NCI-H69 (cell line): ENCODE measurements around the gene FAM120B.

Experiments
- DNase-seq: peaks from one replicate; lab custom pipeline; 2025; lab: John Stamatoyannopoulos, UW

The FAM120B gene

DNA sequence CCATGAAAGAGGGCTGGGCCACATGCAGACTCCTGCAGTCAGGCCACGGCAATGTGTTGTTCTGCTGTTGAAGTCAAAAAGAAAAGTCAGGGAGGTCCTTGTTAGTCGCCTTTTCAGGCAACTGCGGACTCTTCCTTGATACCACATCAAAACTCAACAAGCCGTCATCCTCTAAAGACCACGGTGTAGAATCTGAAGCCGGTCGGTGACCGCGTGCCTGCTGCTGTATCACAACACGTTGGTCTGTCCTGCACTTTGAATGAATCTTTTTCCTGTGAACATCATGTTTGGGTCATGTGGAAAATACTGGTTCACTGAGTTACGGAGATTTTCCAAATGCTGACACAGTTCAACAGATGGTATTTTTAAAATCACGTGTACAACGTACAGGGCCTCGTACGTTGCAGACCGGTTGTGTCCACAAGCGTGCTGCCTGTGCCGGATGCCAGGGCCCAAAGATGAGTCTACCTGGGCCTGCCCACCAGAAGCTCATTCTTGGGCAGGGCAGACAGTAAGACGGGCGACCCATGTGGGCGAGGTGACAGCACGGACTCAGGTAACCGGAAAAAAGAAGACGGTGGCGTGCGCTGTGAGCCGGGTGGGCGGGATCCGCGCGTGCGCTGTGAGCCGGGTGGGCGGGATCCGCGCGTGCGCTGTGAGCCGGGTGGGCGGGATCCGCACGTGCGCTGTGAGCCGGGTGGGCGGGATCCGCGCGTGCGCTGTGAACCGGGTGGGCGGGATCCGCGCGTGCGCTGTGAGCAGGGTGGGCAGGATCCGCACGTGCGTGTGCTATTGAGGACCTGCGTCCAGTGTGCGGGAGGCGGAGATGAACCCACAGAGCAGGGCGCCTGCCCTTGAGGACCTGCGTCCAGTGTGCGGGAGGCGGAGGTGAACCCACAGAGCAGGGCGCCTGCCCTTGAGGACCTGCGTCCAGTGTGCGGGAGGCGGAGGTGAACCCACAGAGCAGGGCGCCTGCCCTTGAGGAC lies 114.5 kb downstream of the FAM120B start:
- DNase-seq: no peak

DNA sequence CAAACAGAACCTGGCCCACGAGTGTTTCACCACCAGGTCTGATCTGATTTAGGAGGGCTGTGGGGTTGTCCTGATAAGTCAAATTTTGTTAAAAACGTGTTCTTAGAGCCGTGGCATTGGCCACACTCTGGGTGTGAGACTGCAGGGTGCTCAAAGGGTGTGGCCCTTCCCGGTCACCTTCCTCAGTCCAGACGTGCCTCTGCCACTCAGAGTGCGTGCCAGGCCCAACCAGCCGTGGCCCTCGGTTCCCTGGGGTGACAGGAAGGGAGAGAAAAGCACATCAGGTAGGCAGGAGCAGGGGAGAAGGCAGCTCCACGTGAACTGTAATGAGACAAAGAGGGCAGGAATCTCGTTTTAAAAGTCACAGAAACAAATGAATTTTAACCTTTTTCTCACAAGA lies 115.4 kb downstream of the FAM120B start:
- peak; percentile 25 for DNase-seq

DNA sequence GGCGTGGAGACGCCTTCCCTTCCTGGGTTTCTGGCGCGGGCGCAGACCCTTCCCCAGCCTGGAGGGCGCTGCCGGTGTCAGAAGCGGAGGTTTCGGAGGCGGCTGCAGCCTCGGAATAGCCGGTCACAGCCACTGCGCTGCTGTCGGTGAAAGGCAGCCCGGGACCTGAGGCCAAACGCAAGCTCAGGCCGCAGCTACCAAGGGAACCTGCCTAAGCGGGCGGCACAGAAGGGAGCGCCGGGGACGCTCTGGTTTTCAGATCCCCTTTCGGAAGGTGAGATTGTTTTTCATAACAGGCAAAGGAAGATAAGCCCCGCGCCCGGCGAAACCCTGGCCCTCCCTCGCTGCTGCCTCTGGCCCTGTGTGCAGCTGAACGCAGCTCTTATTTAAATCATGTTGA lies 116.5 kb downstream of the FAM120B start:
- no peak for DNase-seq

DNA sequence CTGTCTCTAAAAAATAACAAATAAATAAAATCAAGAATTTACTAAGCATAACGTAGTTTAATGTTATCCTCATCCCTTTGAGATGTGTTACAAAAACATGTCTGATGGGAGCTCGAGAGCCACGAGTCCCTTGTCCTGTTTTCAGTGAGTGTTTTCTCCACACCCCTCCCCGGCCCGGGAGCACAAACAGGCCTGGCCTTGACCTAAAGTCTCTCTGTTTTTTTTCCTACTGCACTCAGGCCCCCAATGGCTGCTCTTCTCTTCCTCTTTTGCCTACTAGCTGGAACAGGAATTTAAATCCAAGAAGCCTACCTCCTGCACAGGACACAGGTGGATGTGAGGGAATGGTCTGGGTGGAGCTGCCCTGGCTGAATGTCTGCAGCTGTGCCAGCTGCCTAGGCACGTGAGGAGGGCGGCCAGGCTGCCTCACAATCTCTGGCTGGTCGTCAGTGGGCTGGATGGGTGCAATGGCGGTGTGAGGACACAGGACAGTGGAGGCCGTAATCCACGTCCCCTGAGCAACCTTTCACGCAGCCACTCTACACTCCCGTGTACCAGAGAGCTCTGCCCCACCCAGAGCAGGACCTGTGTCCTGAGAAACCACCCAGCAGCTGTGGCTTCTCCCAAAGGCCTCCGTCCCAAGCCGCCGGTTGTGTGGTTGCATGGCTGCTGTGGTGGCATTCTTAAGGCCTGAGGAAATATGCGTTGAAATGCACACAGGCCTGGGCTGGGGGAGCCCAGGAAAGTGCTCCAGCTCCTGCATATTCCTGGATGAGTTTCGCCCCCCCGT lies 117.5 kb downstream of the FAM120B start:
- DNase-seq: no peak

DNA sequence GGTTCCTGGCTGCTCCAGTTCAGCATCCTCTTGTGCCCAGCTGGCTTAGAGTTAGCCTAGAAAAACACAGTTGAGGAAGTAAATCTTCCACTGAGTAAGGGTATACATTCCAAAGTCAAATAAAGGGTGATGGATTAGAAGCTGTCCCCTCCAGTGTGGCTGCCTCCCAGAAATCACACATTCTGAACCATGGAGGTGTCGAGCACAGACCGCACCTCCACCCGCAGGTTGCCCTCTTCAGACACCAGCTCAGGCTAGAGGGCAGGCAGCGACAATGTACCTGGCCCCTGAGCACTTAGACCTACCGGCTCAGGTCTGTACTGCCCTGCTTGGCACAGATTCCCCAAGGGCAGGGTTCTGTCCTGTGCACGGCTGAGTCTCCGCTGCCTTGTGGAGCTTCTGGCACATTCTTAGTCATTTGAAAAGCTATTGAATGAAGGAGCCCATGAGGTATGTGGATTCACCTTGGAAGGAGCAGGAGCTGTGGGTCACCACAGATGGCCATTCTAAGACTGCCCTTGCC lies 118.1 kb downstream of the FAM120B start:
- no peak for DNase-seq

DNA sequence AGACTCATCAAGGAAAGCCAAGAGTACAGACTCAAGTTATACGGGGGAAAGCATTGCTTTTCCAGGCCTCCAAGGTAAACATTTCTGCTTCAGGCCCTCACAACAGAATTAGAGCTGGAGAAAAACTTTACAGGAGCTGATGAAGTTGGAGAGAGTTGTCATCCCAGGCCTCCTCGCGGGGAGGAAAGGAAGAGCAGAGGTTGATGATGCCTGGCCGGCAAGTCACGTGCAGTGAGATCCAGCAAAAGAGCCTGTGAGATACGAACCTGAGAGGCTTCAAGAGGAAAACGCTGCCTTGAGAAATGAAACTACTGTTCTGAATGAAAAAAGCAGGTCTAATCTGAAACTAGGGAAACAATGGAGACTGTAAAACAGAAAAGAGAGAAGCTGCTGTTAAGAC lies 122.9 kb downstream of the FAM120B start:
- DNase-seq: no peak

DNA sequence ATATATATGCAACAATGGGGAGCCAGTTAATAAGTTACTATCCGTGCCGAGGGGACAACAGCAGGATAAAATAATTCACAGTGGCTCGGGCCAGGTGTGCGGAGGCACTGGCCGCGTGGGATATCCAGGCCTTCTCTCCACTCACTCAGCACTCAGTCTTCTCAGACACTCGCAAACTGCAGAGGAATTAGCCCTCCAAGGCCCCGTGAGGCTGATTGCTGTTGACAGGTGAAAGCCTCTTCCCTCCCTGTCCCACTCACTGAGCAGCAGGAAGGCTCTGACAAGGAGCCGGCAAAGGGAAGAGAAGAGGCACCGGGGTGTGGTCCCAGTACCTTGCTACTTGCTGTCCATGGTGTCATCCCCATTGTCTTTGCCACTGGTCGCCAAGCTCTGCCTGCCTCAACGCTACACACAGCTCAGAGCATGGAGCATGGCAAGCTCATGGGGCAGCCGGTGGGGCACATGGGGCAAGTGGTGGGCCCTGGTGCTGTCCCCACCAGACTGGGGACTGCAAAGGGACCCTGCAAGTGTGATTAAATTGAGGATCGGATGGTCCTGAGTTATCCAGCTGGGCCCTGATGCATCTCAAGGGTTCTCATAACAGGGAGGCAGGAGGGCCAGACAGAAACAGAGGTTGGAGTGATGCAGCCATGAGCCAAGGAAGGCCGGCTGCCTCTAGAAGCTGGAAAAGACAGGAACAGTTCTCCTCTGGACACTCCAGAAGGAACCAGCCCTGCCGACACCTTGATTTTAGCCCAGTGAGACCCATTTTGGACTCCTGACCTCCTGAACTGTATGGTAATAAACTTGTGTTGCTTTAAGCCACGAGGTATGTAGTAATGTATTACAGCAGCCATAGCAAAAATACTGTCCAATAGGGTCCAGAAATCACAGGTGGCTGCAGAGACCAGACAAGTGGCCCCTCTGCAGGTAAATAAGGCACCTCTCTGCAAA lies 126.9 kb downstream of the FAM120B start:
- DNase-seq: no peak

DNA sequence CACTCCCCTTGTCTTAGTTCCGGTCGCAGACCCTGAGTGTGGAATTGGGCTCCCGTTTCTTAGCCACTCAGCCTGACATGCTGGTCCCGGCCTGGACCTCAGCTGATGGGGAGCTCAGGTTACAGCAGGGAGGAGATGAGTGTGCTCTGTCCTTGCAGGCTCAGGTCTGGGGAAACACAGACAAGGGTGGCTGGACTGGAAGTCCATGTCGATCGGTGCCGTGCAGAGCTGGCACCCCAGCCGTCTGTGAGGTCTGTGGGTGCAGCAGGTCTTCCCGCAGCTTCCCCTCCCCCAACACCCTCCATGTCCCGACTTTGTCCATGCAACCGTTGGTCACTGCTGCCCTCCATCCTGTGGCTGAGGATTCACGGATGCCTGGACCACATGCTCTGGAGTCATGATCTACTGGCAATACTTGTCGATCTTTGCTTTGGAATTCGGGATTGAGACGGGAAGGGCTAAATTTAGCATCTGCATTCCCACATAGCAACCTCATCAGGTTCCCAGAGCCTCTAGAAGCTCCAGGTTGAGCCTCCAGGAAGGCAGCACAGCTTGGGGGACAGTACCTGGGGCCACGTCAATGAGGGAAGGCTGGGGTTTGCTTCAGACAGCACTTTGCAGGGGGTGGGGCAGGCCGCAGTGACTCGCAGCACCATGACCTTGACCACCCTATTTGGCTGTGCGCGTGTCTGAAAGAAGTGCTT lies 127.7 kb downstream of the FAM120B start:
- DNase-seq: peak; percentile 19

DNA sequence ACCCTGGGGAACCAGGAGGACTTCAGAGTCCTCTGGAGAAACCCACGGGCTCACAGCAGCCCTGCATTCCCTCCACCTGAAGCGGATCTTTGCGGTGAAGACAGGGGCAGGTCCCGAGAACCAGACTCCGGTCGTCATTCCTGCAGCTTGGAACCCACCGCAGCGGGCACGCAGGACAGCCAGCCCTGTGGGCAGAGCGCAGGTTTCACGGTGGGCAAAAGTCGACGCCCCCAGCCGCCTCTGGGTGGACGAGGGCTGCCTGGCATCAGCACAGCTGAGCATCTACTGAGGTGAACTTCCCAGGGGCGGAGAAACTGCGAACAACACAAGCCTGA lies 128.2 kb downstream of the FAM120B start:
- no peak for DNase-seq

DNA sequence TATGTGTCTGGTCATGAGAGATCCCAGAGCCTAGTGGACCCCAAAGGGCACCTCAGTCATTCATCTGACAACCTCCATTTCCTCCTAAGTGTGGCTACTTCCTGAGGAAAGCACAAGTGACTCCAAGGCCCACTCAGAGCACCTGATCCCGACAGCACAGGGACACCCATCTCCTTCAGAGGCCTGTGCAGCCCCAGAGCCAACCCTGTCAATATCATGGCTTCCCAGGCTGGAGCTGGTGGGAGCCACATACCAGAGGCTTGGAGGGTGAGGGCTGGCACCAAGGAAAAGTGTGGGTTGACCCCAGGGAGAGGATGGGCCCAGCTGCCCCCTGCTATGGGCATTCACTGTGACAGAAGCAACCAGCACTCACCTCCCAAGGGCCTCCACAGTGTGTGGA lies 129.2 kb downstream of the FAM120B start:
- peak; percentile 31 for DNase-seq

DNA sequence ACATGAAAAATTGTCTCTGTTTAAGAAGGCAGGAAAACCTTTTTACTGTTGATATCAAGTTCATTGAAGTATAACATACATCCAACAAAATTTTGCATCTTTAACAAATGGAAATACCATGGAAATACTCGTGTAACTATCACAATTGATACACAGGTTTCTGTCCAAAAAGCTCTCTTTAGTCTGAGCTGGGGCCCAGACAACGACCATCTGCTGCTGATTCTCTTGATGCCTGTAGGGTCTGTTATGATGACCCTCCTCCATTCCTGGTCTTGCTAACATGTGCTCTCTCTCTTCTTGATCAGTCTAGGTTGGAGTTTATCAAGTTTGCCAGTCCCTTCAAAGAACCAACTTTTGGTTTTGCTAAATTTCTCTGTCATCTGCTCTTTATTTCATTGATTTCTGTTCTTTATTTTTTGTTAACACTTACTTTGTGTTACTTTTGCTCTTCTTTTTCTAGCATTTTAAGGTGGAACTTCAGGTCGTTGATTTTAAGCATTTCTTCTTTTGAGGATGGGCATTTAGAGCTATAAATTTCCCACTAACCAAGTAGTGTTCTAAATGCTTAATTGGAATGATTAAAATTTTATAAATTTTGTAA lies 129.8 kb downstream of the FAM120B start:
- peak; percentile 65 for DNase-seq

DNA sequence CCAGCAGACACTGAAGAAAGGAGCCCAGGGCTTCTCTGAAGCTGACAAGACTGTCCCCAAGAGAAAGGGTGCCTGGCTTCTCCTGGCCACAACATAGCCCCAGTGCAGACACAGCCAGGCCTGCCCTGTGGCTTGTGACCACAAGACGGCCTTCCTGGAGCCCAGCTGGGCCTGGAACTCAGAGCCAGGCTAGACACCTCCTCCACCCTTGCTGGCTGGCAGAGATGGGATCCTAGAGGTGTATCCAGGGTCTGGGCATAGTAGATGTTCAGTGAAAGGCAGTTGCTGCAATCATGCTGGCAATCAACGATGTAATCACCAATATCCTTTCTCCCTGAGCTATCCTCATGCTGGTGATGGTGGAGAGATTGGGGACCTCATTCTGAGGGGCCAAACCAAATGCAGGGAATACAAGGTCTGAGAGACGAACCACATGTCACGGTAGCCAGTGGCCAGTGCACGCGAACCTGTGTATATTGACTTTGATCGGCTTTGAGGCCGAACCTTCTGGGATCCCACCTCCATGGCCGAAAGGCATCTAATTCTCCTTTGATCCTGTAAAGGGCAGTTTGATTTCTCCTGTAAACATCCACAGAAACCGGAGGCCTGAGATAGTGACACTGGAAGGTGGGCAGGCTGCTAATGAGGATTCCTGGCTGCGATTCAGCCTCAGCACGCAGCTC lies 131.3 kb downstream of the FAM120B start:
- peak; percentile 59 for DNase-seq

DNA sequence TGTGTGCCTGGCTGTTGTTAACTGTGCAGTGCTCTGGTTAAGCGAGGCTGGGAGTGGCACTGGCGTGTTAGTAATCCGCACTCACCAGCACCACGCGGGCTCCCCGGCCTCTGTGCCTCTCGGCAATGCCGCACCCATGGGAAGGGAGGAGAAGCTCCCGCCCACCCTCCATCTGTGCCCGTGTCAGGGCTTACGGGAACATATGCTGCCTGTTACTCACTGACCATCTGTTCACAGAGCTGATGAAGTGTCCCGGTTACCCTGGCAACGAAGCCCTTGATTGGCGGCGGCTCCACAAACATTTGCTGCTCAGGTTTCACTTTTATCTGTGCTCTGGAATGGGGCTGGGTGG lies 131.8 kb downstream of the FAM120B start:
- peak; percentile 100 for DNase-seq

DNA sequence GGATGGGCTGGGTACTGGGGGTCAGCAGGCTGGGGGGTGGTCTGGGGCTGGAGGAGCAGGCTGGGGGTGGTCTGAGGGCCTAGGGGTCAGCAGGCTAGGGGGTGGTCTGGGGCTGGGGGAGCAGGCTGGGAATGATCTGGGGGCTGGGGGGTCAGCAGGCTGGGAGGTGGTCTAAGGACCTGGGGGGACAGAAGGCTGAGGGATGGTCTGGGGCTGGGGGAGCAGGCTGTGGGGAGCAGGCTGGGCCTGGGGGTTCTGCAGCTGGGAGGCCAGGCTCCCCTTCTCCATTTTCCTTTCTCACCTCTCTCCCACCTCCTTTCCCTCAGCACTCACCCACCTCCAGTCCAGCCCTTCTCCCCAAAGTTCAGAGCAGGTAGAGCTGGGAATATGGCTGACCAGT lies 132.3 kb downstream of the FAM120B start:
- DNase-seq: no peak

DNA sequence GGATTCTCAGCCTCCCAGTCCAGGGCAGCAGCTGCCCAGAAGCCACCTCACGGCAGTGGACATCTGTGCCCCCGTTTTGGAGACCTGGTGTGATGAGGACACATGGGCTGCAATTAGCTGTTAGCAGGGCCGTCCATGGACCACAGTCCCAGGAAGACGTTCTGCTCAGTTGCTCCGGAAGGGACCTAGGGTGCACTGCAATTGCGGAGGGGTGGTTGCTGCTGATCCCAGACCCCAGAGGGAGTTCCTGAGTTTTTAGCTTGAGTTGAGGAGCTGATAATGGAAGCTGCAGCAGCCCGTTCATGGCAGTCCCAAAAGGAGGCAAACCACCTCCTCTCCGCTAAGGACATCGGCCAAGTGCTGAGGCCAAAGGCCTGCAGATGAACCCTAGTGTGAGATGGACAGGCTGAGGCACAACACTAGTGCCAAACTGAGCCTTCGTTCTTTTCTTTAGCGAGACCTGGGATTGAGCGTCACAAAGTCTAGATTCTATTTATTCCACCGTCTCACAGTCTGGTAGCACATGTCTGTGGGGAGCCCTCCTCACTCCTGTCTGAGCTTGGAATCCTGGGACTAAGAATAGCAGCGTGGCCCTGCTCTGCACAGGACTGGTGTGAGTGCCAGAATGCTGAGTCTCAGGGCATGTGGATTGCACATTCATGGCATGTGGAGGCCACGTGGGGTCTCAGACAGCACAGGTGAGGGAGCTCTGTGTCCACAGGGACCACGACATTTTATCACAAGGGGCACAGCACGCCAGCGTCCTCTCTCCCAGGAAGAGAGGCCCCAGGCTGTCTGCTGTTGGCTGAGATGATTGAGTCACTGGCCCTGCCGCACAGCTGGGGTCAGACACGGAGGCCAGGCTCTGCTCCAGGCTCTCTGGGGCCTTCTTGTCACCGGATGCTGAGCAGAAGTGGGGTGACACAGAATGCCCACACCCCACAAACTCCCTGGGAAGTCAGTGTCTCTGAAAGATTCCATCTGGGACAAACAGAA lies 133.1 kb downstream of the FAM120B start:
- DNase-seq: peak; percentile 14

DNA sequence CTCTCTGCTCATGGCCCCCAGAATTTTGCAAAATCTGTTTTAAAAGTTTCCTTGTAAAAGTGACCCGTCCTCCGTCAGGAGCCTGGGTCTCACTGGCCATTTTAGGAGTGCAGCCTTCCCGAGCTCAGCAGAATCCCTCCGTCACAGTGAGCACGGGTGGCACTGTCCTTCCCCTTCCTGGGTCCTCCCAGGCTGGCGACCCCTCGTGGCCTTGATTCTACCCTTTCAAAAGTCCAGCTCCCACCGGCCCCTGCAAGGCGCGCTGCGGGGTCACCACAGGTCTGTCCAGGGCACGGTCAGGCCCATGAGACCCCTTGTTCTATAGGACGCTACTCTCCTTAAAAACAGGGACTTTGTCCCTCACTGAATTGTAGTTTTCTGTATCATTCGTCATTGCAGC lies 133.9 kb downstream of the FAM120B start:
- no peak for DNase-seq

DNA sequence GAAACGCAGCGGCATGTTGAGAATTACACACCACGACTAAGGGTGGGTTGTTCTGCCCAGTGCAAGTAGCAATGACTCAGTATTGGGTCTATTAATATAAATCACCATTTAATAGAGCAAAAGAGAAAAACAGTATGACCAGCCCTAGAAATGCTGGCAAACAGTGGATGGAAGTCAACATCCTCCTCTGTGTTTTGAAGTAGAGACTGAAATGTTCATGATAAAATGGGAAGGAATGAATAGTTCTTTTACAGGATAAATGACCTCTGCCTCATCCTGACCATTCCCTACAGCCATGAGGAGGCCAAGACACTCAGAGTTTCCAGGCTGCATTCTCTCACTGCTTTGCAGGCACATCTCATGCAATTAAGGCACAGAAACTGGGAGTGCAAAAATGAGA lies 134.8 kb downstream of the FAM120B start:
- DNase-seq: no peak

DNA sequence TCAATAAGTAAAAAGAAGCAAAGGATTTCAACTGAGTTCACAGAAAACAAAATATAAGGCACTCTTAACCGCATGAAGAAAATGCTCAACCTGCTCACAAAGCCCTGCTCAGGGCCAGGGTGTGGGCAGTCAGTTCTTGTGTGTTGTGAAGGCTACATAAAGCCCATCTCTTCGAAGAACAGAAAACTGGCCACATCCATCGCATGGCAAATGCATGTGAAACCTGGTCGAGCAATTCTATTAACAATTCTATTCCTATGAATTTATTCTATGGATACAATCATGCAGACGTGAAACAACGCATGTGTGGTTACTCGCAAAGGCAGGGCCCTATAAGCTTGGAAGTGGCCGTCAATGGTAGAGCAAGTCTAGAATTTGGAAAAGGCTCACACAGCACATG lies 136.0 kb downstream of the FAM120B start:
- DNase-seq: no peak

DNA sequence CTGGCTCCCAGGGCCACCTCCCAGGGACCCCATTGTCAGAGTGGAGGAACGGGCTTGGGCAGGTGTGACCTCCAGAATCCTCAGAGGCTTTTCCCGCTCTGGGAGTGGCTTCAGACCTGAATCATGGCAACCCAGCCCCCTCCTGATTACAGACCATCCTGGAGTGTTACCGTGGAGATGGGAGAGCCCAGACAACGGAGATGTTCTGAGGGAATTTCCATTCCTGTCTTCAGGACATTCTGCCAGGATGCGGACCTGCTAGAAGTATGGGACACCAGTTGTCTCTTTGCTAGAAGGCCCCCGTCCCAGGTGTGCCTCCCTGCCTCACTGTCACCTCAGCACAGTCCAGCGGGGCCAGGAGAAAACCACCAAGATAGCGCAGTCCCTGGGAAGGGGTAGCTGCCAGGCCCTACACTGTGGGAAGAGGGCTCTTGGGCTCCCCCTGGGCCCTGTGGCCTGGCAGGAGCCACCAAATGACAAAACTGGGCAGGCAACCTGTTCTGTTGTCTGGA lies 136.6 kb downstream of the FAM120B start:
- DNase-seq: peak; percentile 42
